HG03469 (cell line): ENCODE data around the gene ZNF771.
"Not testable (repeated sequence)": the region's sequence is repeated elsewhere in the genome, so short reads cannot be mapped to it uniquely, and the experiment has no call there.

Source experiments
- ATAC-seq: cut with Tn5 transposase; IDR thresholded peaks from one replicate; pipeline ENCODE4 v1.9.1; 2021; ENCODE audit warnings: mild to moderate bottlenecking, moderate library complexity, moderate number of reproducible peaks; ENCODE audit not compliant: unreplicated experiment

The ZNF771 gene

DNA sequence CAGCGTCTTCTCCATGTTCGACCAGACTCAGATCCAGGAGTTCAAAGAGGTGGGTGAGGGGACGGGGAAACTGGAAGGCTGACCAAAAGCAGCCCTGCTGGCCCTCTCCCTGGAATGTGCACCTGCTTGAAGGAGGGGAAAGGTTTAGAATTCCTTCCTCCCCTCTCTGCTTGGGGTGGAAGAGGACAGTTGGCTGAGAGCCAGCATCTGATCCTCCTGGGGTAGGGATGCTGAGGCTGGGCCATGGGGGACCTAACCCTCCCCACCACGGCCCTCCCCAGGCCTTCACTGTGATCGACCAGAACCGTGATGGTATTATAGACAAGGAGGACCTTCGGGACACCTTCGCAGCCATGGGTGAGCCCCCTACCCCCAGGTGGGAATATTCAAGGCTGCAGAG lies 31.5 kb upstream of the ZNF771 start:
- ATAC-seq, result no peak

DNA sequence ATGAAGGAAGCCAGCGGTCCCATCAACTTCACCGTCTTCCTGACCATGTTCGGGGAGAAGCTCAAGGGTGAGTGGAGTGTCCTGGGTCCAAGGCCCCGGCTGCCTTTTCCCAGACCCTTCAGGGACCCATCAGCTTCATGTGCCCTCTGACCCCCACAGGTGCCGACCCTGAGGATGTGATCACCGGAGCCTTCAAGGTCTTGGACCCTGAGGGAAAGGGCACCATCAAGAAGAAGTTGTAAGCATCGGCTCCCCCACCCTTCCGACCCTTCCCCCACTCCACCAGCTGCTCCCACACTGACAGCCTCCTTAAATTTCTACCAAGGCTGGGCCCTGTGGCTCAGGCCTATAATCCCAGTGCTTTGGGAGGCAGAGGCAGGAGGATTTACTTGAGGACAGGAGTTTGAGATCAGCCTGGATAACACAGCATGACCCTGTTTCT lies 30.9 kb upstream of the ZNF771 start:
- no peak for ATAC-seq

DNA sequence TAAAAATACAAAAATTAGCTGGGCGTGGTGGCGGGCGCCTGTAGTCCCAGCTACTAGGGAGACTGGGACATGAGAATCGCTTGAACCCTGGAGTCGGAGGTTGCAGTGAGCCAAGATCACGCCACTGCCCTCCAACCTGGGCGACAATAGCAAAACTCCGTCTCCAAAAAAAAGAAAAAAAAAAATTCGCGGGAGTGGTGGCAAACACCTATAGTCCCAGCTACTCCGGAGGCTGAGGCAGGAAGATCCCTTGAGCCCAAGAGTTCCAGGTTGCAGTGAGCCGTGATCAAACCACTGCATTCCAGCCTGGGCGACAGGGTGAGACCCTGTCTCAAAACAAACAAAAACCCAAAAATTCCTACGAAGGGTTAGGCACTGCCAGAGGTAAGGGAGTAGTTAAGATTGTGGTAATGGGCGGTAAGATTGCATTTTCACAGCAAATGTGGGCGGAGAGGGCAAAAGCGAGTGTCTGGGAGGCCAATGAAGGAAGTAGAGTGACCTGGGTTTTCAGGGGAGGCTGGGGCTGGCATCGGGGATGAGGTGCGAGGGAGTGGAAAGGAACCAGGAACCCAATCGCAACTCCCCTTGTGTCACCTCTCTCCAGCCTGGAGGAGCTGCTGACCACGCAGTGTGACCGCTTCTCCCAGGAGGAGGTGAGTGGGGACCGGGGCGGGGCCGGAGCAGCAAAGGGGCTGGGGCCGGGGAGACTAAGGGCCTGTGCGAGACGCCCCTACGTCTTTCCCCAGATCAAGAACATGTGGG lies 30.2 kb upstream of the ZNF771 start:
- no peak for ATAC-seq

DNA sequence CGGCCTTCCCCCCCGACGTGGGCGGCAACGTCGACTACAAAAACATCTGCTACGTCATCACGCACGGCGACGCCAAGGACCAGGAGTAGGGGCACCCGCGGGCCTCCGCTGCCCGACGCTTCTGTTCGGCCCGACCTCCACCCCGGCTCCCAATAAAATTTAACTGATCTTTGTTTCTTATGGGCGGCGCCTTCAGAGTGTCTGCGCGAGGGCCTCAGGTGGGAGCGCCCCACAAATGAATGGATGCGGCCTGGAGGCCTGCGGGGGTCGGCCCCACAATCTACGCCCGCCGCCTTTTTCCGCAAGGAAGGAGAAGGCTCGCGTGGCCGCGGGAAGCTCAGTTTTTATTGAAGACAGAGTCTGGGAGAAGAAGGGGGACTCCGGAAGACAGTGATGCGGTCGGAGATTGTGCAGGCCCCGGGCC lies 29.6 kb upstream of the ZNF771 start:
- ATAC-seq, result no peak

DNA sequence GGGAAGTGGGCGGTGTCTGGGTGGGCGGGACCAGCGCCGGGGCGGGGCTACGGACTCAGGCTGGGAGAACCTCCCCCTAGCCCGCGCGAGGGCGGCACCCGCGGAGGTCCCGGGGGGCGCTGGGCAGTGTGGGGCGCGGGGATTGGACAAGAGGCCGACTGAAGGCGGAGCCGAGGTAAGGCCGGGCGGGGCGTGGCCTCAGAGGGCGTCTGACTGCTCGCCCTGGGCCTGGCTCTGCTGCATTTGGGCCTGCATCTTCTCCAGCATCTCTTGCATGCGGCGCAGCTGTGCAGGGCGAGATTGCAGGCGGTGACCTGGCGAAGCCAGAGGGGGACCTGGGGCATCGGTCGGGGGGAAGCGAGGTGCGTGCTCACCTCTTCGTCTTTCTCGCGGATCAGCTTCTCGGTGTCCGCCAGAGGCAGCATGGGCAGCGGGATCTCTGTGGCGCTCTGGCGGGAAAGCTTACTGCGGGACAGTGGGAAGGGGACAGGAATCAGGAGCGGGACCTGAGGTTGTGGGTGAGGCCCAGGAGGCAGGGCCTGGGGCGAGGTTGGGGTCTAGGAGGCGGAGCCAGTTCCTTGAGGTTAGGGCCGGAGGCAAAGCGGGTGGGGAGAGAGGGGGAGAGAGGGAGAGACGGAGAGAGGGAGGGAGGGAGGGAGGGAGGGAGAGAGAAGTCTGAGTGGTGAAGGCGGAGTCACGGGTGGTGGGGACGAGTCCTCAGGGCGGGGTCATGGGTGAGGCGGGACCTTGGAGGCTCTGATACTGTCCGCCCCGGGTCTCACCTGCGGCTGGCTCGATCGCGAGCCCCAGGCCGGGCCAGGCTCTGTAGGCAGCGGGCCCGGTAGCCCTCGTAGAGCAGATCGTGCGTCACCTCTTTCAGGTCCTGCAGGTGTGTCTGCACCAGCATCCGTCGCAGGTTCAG lies 28.9 kb upstream of the ZNF771 start:
- ATAC-seq, result peak; percentile 74

DNA sequence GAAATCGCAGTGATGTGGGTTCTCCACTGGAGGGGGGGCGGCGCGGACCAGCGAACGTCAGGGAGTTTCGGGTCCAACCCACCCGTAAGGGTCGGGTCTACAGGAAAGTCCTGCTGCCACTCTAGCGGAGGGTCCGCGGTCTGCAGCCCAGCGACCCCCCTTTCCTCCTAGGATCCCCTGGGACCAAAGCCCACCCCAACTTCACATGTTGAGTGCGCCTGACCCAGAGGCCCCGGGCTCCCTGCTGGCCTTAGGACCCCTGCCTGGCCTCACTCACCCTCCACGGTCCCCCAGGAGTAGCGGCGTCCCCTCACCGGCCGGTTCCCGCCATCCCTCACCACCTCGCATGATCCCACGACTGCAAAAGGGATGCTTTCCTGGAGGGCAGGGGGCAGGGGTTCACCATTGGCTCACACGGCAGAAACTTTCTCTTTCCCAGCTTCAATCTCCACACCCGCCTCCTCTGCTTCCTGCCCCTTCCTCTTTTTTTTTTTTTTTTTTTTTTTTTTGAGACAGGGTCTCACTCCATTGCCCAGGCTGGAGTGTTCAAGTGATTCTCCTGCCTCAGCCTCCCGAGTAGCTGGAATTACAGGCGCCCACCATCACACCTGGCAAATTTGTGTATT lies 28.1 kb upstream of the ZNF771 start:
- no peak for ATAC-seq

DNA sequence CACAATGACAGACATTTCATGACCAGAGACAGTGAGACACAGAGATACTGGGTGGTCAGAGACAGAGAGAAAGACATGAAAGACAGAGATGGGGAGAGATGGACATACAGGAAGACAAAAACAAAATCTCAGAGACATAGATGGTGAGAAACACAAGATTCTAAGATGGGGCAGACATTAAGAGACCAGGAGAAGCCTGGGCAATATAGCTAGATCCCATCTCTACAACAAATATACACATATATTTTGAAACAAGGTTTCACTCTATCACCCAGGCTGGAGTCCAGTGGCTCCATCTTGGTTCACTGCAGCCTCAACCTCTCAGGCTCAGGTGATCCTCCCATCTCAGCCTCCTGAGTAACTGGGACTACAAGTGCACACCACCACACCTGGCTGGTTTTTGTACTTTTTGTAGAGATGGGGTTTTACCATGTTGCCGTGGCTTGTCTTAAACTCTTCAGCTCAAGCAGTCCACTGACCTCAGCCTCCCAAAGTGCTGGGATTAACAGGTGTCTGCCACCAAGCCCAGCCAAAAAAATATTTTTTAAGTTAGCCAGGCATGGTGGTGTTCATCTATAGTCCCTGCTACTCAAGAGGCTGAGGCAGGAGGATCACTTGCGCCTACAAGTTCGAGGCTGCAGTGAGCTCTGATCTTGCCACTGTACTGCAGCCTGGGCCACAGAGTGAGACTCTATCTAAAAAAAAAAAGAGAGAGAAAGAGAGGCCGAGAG lies 27.2 kb upstream of the ZNF771 start:
- ATAC-seq, result no peak

DNA sequence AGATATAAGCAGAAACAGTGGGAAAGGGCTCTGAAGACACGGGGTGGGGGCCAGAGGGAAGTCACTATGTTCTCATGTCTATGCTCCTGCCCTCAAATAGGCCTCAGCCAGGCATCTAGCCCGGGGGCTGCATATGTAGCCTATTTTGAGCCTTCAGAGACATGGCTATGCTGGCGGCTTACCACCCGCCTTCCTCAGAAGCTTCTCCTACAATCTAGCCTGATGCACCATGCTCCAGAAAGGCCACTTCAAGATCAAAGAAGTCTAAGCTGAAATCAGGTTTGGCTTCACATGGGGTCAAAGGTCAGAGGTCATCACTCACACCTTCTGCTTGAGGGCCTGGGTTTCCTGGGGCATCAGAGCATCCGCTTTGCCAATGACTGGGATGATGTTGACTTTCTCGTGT lies 26.6 kb upstream of the ZNF771 start:
- no peak for ATAC-seq

DNA sequence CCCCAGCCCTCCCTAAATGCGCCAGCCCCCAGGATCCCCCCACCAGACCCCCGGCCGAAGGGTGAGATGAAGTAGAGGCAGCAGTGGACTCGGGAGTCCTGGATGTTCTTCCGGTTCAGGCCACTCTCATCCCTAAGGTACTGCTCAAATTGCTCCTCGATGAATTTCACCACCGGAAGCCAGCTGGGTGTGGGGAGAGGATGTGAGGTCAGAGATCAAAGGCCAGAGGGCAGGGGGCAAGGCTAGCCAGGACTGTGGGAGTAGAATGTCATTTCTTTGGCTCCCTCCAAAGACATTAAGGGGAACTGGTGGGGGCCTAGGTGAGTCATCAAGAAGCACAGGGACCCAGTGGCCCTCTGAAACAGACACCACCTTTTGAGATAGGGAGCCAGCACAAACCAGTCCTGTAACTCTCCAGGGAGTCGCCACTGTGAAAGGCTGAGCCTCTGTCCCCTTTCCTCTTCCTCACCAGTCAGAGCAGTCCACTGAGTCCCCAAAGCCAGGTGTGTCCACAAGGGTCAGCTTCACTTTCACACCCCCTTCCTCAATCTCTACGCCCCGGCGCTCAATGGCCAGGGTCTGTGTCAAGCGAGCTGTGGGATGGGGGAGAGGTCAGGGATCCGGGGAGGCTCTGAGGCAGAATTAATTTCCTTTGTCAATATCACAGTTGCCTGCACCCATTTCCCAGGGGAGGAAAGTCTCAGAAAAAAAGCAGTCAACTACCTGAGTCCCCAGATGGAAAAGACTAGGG lies 25.9 kb upstream of the ZNF771 start:
- ATAC-seq, result no peak

DNA sequence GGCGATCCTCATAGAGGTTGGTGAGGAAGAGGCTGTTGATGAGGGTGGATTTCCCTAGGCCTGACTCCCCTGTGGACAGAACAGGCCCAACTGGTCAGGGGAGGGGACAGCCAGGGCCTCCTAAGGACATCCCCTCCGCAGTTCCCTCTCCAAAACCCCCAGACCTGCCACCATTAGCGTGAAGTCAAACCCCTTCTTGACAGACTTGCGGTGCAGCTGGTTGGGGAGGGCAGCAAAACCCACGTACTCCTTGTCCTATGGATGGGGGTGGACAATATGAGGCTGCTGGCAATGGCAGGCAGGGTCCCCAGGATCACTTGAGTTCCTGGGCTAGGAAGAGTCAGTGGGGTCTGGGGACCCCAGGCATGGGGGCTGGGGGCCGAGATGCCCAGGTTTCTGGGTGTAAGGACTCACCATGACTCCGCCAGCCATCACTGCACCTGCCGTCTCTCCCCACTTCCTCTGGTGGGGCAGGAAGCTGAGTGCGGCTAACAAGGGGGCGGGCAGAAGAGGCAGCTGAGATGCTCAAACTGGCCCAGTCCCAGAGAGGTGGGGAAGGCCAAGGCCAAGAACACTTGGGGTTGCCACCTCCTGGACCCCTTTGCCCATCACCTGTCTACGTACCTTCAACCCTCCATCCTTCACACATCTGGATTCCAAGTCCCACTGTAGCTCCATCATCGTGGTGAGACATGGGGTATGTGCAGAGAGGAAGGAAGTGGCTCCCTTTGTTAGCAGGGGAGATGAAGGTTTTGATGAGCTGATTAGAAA lies 25.1 kb upstream of the ZNF771 start, which contains the start of gene SEPTIN1:
SEPTIN1 (minus strand) TSS at position 451 of the 771 bp plus-strand sequence; CDS start at position 432, 19 bp downstream.
- ATAC-seq, result no peak

DNA sequence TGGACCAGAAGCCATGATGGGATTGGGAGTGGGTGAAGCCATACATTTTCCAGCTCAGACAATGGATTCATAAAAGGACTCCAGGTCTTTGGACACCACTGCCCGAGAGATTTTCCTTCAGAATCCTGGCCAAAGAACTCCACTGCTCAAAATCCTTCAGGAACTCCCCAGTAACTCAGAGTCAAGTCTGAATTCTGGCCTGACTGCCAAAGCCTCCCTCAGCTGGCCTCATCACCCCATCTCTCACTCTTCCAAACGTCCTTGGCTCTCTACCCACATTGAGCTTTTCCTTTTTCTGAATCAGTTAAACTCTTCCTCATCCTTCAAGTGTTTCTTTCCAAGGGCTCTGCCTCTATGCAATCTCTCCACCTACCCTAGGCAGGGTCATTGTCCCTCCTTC lies 23.9 kb upstream of the ZNF771 start:
- ATAC-seq, result no peak

DNA sequence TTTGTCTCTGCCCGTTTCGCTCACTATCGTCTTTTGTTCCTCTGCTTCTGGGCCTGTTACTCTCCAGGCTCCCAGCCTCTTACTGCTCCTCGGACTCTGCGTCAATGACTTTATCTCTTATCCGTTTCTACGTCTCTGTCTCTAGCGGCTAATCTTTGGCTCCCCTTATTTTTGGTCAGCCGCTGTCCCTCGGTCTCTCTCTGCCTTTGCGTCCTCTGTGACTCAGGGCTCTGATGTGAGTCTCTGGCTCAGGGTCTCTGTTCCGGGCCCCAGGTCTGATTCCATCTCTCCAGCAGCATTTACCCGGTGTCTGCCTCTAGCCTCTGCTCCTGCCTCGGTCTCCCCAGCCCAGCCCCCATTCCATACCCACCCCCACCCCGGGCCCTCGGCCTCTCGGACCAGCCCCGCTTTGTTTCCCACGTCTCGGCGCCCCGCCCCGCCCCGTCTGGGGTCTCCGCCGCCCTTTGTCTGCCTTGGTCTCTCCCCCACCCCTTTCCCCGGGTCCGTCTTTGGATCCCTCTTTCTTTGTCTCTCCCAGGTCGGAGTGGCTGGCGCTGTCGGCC lies 12.7 kb upstream of the ZNF771 start:
- ATAC-seq, result no peak

DNA sequence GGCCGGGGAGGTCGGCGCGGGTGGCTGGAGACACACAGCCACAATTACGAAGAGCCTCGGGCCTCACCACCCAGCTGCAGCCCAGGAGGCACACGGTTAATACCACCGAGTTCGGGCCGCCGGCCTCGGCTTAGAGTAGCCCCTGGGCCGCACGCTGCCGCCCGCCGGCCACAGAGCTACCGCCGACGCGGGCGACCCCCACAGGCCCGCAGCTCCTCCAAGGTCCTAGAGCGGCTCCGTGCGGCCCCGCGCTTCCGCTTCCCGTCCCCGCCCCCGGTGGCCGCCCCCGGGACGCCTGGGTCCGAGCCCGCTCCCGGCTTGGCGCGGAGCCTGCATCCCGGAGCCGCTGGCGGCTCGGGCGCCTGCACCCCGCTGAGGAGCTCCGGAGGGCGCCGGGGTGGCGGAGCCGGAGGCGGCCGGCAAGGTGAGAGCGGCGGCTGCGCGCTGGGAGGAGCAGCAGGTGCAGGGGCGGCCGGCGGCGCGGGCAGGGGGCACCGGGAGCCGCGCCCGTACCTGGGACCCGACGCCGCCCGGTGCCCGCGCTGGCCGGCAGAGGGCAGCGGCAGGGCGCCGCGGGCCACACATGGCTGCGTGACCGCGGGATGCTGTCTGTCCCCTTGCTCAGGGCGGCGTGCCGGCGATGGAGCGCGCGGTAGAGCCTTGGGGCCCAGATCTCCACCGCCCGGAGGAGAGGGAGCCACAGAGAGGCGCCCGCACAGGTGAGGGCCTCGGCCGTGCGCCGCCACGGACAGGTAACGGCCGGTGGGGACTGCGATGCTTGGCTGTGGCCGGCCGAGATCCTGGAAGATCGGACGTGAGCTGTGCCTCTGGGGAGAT lies 12.0 kb upstream of the ZNF771 start, which contains the start of gene ZNF48:
ZNF48 (plus strand) TSS at position 266 of the 837 bp plus-strand sequence; CDS start at position 641, 375 bp downstream.
- peak; percentile 54 for ATAC-seq

DNA sequence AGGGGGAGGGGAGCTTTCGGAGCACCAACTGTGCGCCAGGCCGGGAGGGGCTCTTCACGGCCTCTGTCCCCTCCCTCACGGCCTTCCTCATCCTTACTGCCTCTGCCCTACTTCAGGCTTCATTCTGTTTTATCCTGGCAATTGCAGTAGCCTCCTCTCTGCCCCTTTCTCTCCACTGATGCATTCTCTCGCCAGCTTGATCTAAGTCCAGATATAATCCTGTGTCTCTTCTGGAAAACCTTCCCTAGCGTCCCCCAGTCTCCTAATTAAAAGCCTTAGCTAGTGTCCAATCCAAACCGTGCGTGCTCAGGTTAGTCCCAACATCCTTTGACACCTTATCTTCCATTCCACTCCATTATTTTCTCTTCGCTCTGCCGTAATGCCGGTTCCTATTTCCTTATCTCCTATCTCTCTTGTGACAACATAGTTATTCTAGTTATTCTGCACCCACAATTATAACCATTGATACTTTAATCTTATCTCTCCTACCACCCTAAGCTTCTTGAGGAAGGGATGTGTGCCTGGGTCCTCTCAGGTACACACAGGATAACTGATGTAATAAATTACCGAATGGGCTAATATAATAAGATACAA lies 11.3 kb upstream of the ZNF771 start:
- ATAC-seq, result no peak

DNA sequence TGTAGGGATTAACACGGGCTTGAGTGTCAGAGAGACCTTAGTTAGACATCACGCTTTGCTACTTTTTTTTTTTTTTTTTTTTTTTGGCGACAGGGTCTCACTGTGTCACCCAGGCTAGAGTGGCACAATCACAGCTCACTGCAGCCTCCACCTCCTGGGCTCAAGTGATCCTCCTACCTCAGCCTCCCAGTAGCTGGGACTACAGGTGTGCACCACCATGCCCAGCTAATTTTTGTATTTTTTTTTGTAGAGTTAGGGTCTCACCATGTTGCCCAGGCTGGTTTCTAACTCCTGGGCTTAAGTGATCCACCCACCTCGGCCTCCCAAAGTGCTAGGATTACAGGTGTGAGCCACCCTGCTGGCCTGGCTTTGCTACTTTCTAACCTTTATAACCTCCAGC lies 10.8 kb upstream of the ZNF771 start:
- not testable (repeated sequence) for ATAC-seq

DNA sequence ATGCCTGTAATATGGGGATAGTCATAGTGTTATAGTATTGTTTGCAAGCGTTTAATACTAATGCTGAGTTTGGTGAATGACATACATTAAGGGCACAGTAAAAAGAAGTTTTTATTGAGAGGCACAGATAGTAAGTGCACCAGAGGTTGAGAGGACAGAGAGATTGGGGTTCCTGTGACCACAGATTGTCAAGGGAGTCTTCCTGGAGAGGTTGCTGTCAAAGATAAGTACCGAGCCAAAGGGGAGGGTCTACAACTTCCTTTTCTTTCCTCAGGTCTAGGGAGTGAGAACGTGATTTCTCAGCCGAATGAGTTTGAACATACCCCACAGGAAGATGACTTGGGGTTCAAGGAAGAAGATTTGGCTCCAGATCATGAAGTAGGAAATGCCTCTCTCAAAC lies 10.3 kb upstream of the ZNF771 start:
- no peak for ATAC-seq
